Measurements from ENCODE around the gene DYNLT1. TPM values are rescaled to one million over a fixed set of nuclear protein-coding genes. Genes with fewer than 3 reads are reported as not detected.

DYNLT1 gene
- polyA plus RNA-seq, 2 of the 4 experiments (the other 2 are of a cell fraction): 130 to 174 TPM

- Histone ChIP-seq H3K9me3 (no peaks in the 10 kb centered on the region), H3K4me2 (no peak overlapping the region), H3K4me1 (no peaks in the 10 kb centered on the region), H3K27ac (no peak overlapping the region), H3K4me3 (no peak overlapping the region)
- TF ChIP-seq POLR2A (IDR thresholded peaks at IDR 0.05; ENCODE audit: low read length) (no peak), TFCP2L1 (CRISPR knock-in tag; IDR thresholded peaks at IDR 0.05) (no peak), USF2 (IDR thresholded peaks at IDR 0.05) (no peak), CTCF (IDR thresholded peaks at IDR 0.05) (no peak), HMGXB4 (CRISPR knock-in tag; IDR thresholded peaks at IDR 0.05; ENCODE audit: borderline replicate concordance) (no peak), EP300 (IDR thresholded peaks at IDR 0.05) (no peak), PBX3 (IDR thresholded peaks at IDR 0.05) (no peak), GATA3 (IDR thresholded peaks at IDR 0.05; ENCODE audit: borderline replicate concordance) (no peak), SMC3 (IDR thresholded peaks at IDR 0.05) (no peak), CHD2 (IDR thresholded peaks at IDR 0.05; ENCODE audit: low read length, partially characterized antibody) (no peak), E2F6 (IDR thresholded peaks at IDR 0.05; ENCODE audit: borderline replicate concordance, low read depth) (no peak), FOXS1 (CRISPR knock-in tag; IDR thresholded peaks at IDR 0.05) (no peak), EHF (CRISPR knock-in tag; IDR thresholded peaks at IDR 0.05) (no peak), JUN (IDR thresholded peaks at IDR 0.05) (no peak), HOXB13 (CRISPR knock-in tag; IDR thresholded peaks at IDR 0.05; ENCODE audit: low read depth) (no peak), NR3C1 (IDR thresholded peaks at IDR 0.05) (no peak)
- no peak for ATAC-seq
- ChIA-PET POLR2A (no interaction called here), CTCF (interaction anchor here (1.2 to 4.5 kb wide), 2 partner anchors 13 to 394 kb away, joined by 3 to 32 read pairs; no protein-coding TSS in a partner anchor)
- no peak for FAIRE-seq
- no peak for DNase-seq (ENCODE audit: low read depth in 1 of 2, low spot score in 1 of 2)
- WGBS (ENCODE audit: missing lambda C conversion rate): 91% methylated on average over 11 of the region's 12 CpGs
Observed at GRCh38 chr6:158608221-158608620, 36.3 kb downstream of the DYNLT1 start.

DNA sequence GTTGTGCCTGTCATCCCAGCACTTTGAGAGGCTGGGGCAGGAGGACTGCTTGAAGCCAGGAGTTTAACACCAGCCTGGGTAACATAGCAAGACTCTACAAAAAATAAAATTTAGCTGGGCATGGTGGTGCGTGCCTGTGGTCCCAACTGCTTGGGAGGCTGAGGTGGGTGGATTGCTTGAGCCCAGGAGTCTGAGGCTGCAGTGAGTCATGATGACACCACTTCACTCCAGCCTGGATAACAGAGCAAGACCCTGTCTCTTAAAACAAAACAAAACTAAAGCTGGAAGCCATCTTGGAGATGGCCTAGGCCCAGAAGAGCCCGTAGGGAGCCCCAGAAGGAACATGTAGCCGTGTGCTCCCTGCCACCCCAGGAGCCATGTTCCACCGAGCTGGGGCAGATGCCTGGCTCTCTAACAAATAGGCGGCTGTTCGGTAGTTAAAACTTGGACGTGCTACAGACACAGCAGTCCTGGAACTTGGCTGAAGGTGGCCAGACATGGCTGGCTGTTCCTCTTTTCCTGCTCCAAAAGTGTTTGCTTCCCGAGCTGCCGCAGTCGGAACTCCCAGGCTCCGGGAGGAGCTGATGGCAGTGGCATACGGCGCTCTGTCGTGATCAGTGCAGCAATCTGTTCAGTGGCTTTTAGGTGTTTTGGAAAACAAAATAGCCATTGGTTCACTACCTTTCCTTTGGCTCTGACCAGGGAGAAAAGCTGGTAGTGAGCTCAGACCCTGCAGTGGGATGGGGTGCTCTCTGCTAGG, 37.0 kb downstream of the DYNLT1 start:
- CTCF ChIA-PET: interaction anchor here (4.5 to 5.2 kb wide), 2 partner anchors 387 to 394 kb away, joined by 32 to 34 read pairs; no protein-coding TSS in a partner anchor
- 87% methylated on average over 11 of the region's 14 CpGs for WGBS (ENCODE audit: missing lambda C conversion rate)
- no peak for DNase-seq (ENCODE audit: low read depth in 1 of 2, low spot score in 1 of 2)
- no peaks in the 10 kb centered on the region for H3K4me1 ChIP-seq
- no peak overlapping the region for H3K27ac ChIP-seq
- no peak for ATAC-seq
- POLR2A ChIA-PET: no interaction called here
- no peak overlapping the region for H3K4me2 ChIP-seq
- no peak overlapping the region for H3K4me3 ChIP-seq
- no peak for TF ChIP-seq NR3C1 (IDR thresholded peaks at IDR 0.05)
- no peak for TF ChIP-seq CEBPB (IDR thresholded peaks at IDR 0.05)
- TF ChIP-seq ESRRA (IDR thresholded peaks at IDR 0.05; ENCODE audit: borderline replicate concordance, low read length): no peak
- no peak for TF ChIP-seq PHF8 (IDR thresholded peaks at IDR 0.05; ENCODE audit: borderline replicate concordance, low read depth)
- no peak for TF ChIP-seq KDM5A (IDR thresholded peaks at IDR 0.05)
- FAIRE-seq: no peak
- no peaks in the 10 kb centered on the region for H3K9me3 ChIP-seq

All from A549 (cell line).